Glomerular visceral epithelial cell (primary cell): ENCODE measurements around the gene PRPF19.

Experiments used
- DNase-seq: peaks from one replicate; pipeline ENCODE4 v3.0.0-alpha.2; 2016; ENCODE audit errors: extremely low spot score

Gene PRPF19

GRCh38 chr11:60906132-60906972, at the start of gene PRPF19:
TSS of gene PRPF19 (minus strand) at chr11:60906585. CDS start at chr11:60906382, 203 bp downstream.
- DNase-seq, result peak; percentile 95

GRCh38 chr11:60955571-60955970, 49.2 kb upstream of the PRPF19 start:
- no peak for DNase-seq

- DNase-seq, result no peak
Observed at GRCh38 chr11:60954421-60954820, 48.0 kb upstream of the PRPF19 start.

GRCh38 chr11:60953781-60954180, 47.4 kb upstream of the PRPF19 start:
- DNase-seq, result no peak

GRCh38 chr11:60952742-60953170, 46.4 kb upstream of the PRPF19 start:
- DNase-seq, result no peak

- DNase-seq, result no peak
Observed at GRCh38 chr11:60951904-60952741, 45.7 kb upstream of the PRPF19 start, which contains the start of gene SLC15A3. TSS of gene SLC15A3 (minus strand) at chr11:60952176. CDS start at chr11:60951551, 625 bp downstream.

GRCh38 chr11:60951606-60951903, 45.2 kb upstream of the PRPF19 start:
- DNase-seq, result no peak

GRCh38 chr11:60950933-60951605, 44.7 kb upstream of the PRPF19 start:
- no peak for DNase-seq

- no peak for DNase-seq
Observed at GRCh38 chr11:60950024-60950423, 43.6 kb upstream of the PRPF19 start.

GRCh38 chr11:60948250-60948649, 41.9 kb upstream of the PRPF19 start:
- DNase-seq, result no peak

GRCh38 chr11:60947700-60948099, 41.3 kb upstream of the PRPF19 start:
- DNase-seq, result no peak

GRCh38 chr11:60946601-60947264, 40.3 kb upstream of the PRPF19 start:
- DNase-seq, result no peak

- no peak for DNase-seq
Observed at GRCh38 chr11:60945295-60945667, 38.9 kb upstream of the PRPF19 start.

- DNase-seq, result no peak
Observed at GRCh38 chr11:60944490-60945294, 38.3 kb upstream of the PRPF19 start.

GRCh38 chr11:60942970-60943565, 36.7 kb upstream of the PRPF19 start:
- DNase-seq, result no peak

- DNase-seq, result no peak
Observed at GRCh38 chr11:60942219-60942618, 35.8 kb upstream of the PRPF19 start.

- no peak for DNase-seq
Observed at GRCh38 chr11:60941371-60942119, 35.2 kb upstream of the PRPF19 start.

GRCh38 chr11:60939855-60940254, 33.5 kb upstream of the PRPF19 start:
- no peak for DNase-seq

GRCh38 chr11:60939301-60939700, 32.9 kb upstream of the PRPF19 start:
- DNase-seq, result no peak

GRCh38 chr11:60938500-60938899, 32.1 kb upstream of the PRPF19 start:
- no peak for DNase-seq
